SK-N-SH (cell line): ENCODE measurements around the gene TM9SF1. TPM values are rescaled to one million over a fixed set of nuclear protein-coding genes. Genes with fewer than 3 reads are reported as not detected.
A peak's percentile ranks its signal among the peaks of the same experiment; 100 is the strongest.

Experiments
- CTCF ChIA-PET: fragments of 300-600, 350-600 bp; formaldehyde crosslinking; extraction: SDS; loops from one replicate; lab custom pipeline; 2021; lab: Yijun Ruan, JAX
- POLR2A ChIA-PET: fragments of 350-600 bp; sonication (Branson Sonifier 250); formaldehyde crosslinking; extraction: SDS; loops from one replicate; lab custom pipeline; 2020; ENCODE audit warnings: antibody characterized with exemption, inconsistent platforms; lab: Yijun Ruan, JAX
- DNase-seq: peaks from one replicate; pipeline ENCODE4 v3.0.0; 2012
- H2AFZ ChIP-seq: fragments of 200-600 bp; sonication (generic); 2 replicates; pipeline ENCODE4 v1.8.1; 2016; ENCODE audit warnings: antibody characterized with exemption, mild to moderate bottlenecking, low read depth
- H3F3A ChIP-seq: fragments of 200-600 bp; sonication (generic); replicated peaks from 2 replicates; pipeline ENCODE3; 2016; ENCODE audit warnings: antibody characterized with exemption, mild to moderate bottlenecking; ENCODE audit not compliant: insufficient read depth
- H3K27ac ChIP-seq, 2 experiments: fragments of 200-500 bp in 1 of 2; fragments of 200-600 bp in 1 of 2; sonication (Bioruptor generic) in 1 of 2; sonication (generic), shearing (Covaris generic) in 1 of 2; 2 replicates each; pipeline versions ENCODE4 v1.5.1 to v1.6.1; 2014 to 2016; ENCODE audit warnings: low read depth in 2 of 2, inconsistent platforms in 1 of 2, low read length in 1 of 2, mild to moderate bottlenecking in 1 of 2, mixed read lengths in 1 of 2
- H3K27me3 ChIP-seq: fragments of 200-600 bp; sonication (generic), shearing (Covaris generic); 2 replicates; pipeline ENCODE4 v1.6.1; 2016; ENCODE audit warnings: mixed run types; ENCODE audit not compliant: insufficient read depth
- H3K36me3 ChIP-seq, 2 experiments: fragments of 200-500 bp in 1 of 2; fragments of 200-600 bp in 1 of 2; sonication (Bioruptor generic) in 1 of 2; sonication (generic) in 1 of 2; replicated peaks in 1 of 2; 2 replicates each; pipeline versions ENCODE3 to v1.5.1; 2014 to 2016; ENCODE audit warnings: low read length in 1 of 2, mild to moderate bottlenecking in 1 of 2; ENCODE audit not compliant: insufficient read depth in 2 of 2, control insufficient read depth in 1 of 2
- H3K4me1 ChIP-seq, 2 experiments: fragments of 200-500 bp in 1 of 2; fragments of 200-600 bp in 1 of 2; sonication (Bioruptor generic) in 1 of 2; sonication (generic), shearing (Covaris generic) in 1 of 2; 2 replicates each; pipeline versions ENCODE4 v1.5.1 to v1.6.1; 2014 to 2016; ENCODE audit warnings: low read depth in 1 of 2, low read length in 1 of 2, mixed run types in 1 of 2; ENCODE audit not compliant: insufficient read depth in 2 of 2, control insufficient read depth in 1 of 2
- H3K4me2 ChIP-seq: fragments of 200-600 bp; sonication (generic), shearing (Covaris generic); 2 replicates; pipeline ENCODE4 v1.6.1; 2017; ENCODE audit warnings: mixed run types
- H3K4me3 ChIP-seq, 2 experiments: fragments of 200-500 bp in 1 of 2; fragments of 200-600 bp in 1 of 2; sonication (Bioruptor generic) in 1 of 2; sonication (generic), shearing (Covaris generic) in 1 of 2; 2 replicates each; pipeline versions ENCODE4 v1.5.1 to v1.8.1; 2014 to 2016; ENCODE audit warnings: low read depth in 2 of 2, inconsistent platforms in 1 of 2, low read length in 1 of 2, mild to moderate bottlenecking in 1 of 2, mixed read lengths in 1 of 2, moderate library complexity in 1 of 2
- H3K79me2 ChIP-seq: fragments of 200-600 bp; sonication (generic); 2 replicates; pipeline ENCODE4 v1.8.1; 2017; ENCODE audit warnings: mild to moderate bottlenecking; ENCODE audit not compliant: insufficient read depth
- H3K9ac ChIP-seq: fragments of 200-600 bp; sonication (generic); 2 replicates; pipeline ENCODE4 v1.6.1; 2017; ENCODE audit warnings: mixed run types
- H3K9me2 ChIP-seq: fragments of 200-600 bp; sonication (generic); 2 replicates; pipeline ENCODE4 v1.6.1; 2017; ENCODE audit warnings: mixed run types
- H3K9me3 ChIP-seq: fragments of 200-600 bp; sonication (generic); 2 replicates; pipeline ENCODE4 v1.6.1; 2017; ENCODE audit warnings: mixed run types, mild to moderate bottlenecking, moderate library complexity
- H4K20me1 ChIP-seq: fragments of 200-600 bp; sonication (generic); 2 replicates; pipeline ENCODE4 v1.6.1; 2017; ENCODE audit warnings: mild to moderate bottlenecking, mixed run types; ENCODE audit not compliant: insufficient read depth
- CHD2 ChIP-seq: fragments of 150-350 bp; IDR thresholded peaks from 2 replicates; pipeline ENCODE4 v1.6.1; 2018; ENCODE audit warnings: low read length; ENCODE audit not compliant: partially characterized antibody
- EP300 ChIP-seq, 2 experiments: IDR thresholded peaks; 2 replicates each; pipeline versions ENCODE4 v1.4.0 to v1.6.1; 2012; ENCODE audit warnings: borderline replicate concordance in 1 of 2, low read depth in 1 of 2, low read length in 1 of 2
- EZH2phosphoT487 ChIP-seq: fragments of 200-600 bp; sonication (generic); IDR thresholded peaks from 2 replicates; pipeline ENCODE4 v1.6.1; 2017; ENCODE audit warnings: low read depth, mixed run types, mild to moderate bottlenecking, antibody characterized with exemption, moderate library complexity, borderline replicate concordance
- FOSL2 ChIP-seq: IDR thresholded peaks from 2 replicates; pipeline ENCODE4 v1.4.0; 2012; ENCODE audit warnings: low read depth, mild to moderate bottlenecking, moderate library complexity, borderline replicate concordance
- FOXJ3 ChIP-seq: sonication (generic); formaldehyde crosslinking; IDR thresholded peaks from 2 replicates; pipeline ENCODE4 v1.5.1; 2020; ENCODE audit warnings: mild to moderate bottlenecking, missing genetic modification reagents
- FOXM1 ChIP-seq: IDR thresholded peaks from 2 replicates; pipeline ENCODE4 v1.4.0; 2012; ENCODE audit warnings: low read depth, mild to moderate bottlenecking
- GABPA ChIP-seq: IDR thresholded peaks from 2 replicates; pipeline ENCODE4 v1.4.0; 2012; ENCODE audit warnings: low read depth, mild to moderate bottlenecking
- MAX ChIP-seq: IDR thresholded peaks from 2 replicates; pipeline ENCODE4 v1.4.0; 2012; ENCODE audit warnings: low read depth
- MEF2A ChIP-seq: IDR thresholded peaks from 2 replicates; pipeline ENCODE4 v1.4.0; 2012; ENCODE audit warnings: low read depth, borderline replicate concordance
- MXI1 ChIP-seq: IDR thresholded peaks from 2 replicates; pipeline ENCODE4 v1.6.1; 2012; ENCODE audit warnings: mild to moderate bottlenecking, low read depth, low read length, improper control_type of control experiment
- NFIC ChIP-seq: IDR thresholded peaks from 2 replicates; pipeline ENCODE4 v1.4.0; 2012; ENCODE audit warnings: borderline replicate concordance
- NRF1 ChIP-seq: IDR thresholded peaks from 2 replicates; pipeline ENCODE4 v1.6.1; 2012; ENCODE audit warnings: low read depth, mild to moderate bottlenecking, low read length
- RAD21 ChIP-seq: IDR thresholded peaks from 2 replicates; pipeline ENCODE4 v1.6.1; 2012; ENCODE audit warnings: mild to moderate bottlenecking, low read length
- REST ChIP-seq: IDR thresholded peaks from 2 replicates; pipeline ENCODE4 v1.6.1; 2012; ENCODE audit warnings: mild to moderate bottlenecking, low read depth, low read length, moderate library complexity
- RXRA ChIP-seq: IDR thresholded peaks from 2 replicates; pipeline ENCODE4 v1.4.0; 2012; ENCODE audit warnings: low read depth, mild to moderate bottlenecking, borderline replicate concordance
- SIN3A ChIP-seq: IDR thresholded peaks from 2 replicates; pipeline ENCODE4 v1.6.1; 2012; ENCODE audit warnings: low read depth, mild to moderate bottlenecking, low read length, moderate library complexity, borderline replicate concordance
- SMC3 ChIP-seq: IDR thresholded peaks from 2 replicates; pipeline ENCODE4 v1.6.1; 2012; ENCODE audit warnings: low read depth, low read length, improper control_type of control experiment
- TAF1 ChIP-seq: IDR thresholded peaks from 2 replicates; pipeline ENCODE4 v1.6.1; 2012; ENCODE audit warnings: low read depth, mild to moderate bottlenecking, low read length, moderate library complexity, borderline replicate concordance
- TCF12 ChIP-seq: IDR thresholded peaks from 2 replicates; pipeline ENCODE4 v1.4.0; 2012
- USF2 ChIP-seq: fragments of 150-350 bp; IDR thresholded peaks from 2 replicates; pipeline ENCODE4 v1.6.1; 2017; ENCODE audit warnings: antibody characterized with exemption, low read length, low read depth, borderline replicate concordance
- YY1 ChIP-seq: IDR thresholded peaks from 2 replicates; pipeline ENCODE4 v1.4.0; 2012; ENCODE audit warnings: low read depth, mild to moderate bottlenecking
- WGBS: methylation state at CpG from one replicate; pipeline ENCODE4 v1.1.6; 2017; ENCODE audit warnings: low lambda C conversion rate; 5-methylcytosine and 5-hydroxymethylcytosine counted together
- polyA plus RNA-seq, 3 experiments: library from polyadenylated mRNA; depleted of rRNA; stranded (reverse); fragments of >200 nt; gene quantifications; 2 replicates each; pipeline ENCODE4 v1.2.3, GENCODE V29; 2012

The TM9SF1 gene
- polyA plus RNA-seq, 1 of the 3 experiments (the other 2 are of a cell fraction) = 48.7 TPM

- no peak for TF ChIP-seq REST
- peak; percentile 79 for TF ChIP-seq TAF1
- TF ChIP-seq MAX = peak; percentile 77
- TF ChIP-seq FOSL2 = peak; percentile 19; the same call in 1 of the 2 replicates
- TF ChIP-seq CHD2 = peak; percentile 72
- no peak for TF ChIP-seq RXRA
- peak; percentile 69 for TF ChIP-seq RAD21
- TF ChIP-seq MXI1 = peak; percentile 76
- no peak for TF ChIP-seq FOXM1
- no peak for TF ChIP-seq MEF2A
- TF ChIP-seq EP300 (IDR thresholded peaks at IDR 0.05; ENCODE audit: borderline replicate concordance in 1 of 2, low read depth in 1 of 2, low read length in 1 of 2) = no peak
- TF ChIP-seq NFIC = no peak
- no peak for TF ChIP-seq FOXJ3
These were observed 20.5 kb upstream of the TM9SF1 start, which contains the start of gene MDP1 (continued) for GRCh38 chr14:24215495-24216344.

GRCh38 chr14:24213866-24214662 lies 18.8 kb upstream of the TM9SF1 start:
- ChIA-PET CTCF (interaction anchor here (0.6 to 3.8 kb wide), 11 partner anchors 19 to 218 kb away, joined by 3 to 20 read pairs (median 4); partner anchors contain the start of genes CIDEB, DCAF11, RABGGTA and TINF2), POLR2A (interaction anchor here (0.8 to 2.0 kb wide), 8 partner anchors 11 to 67 kb away, joined by 3 to 15 read pairs (median 5); partner anchors contain the start of genes IPO4, PSME2, RABGGTA and RNF31)
- 85% methylated on average over 7 of the region's 7 CpGs for WGBS
- Histone ChIP-seq H3K27ac (peak overlapping the region; percentile 80 to 96), H3K9me3 (no peaks in the 10 kb centered on the region), H2AFZ (peak overlapping the region; percentile 78), H3K4me1 (peaks cover 9 to 17% of the 10 kb centered on the region in 2 experiments; a peak in 3 of 4 replicates), H3F3A (peaks cover 26% of the 10 kb centered on the region), H3K4me3 (peak overlapping the region; percentile 73 to 80), H3K9ac (peak overlapping the region; percentile 98; the same call in 1 of the 2 replicates), H3K27me3 (no peaks in the 10 kb centered on the region), H3K79me2 (peaks cover 46% of the 10 kb centered on the region), H3K36me3 (peaks cover 25 to 47% of the 10 kb centered on the region in 2 experiments), H4K20me1 (peaks cover 1% of the 10 kb centered on the region; the same call in 1 of the 2 replicates), H3K4me2 (peak overlapping the region; percentile 78), H3K9me2 (no peaks in the 10 kb centered on the region)
- DNase-seq = no peak
- TF ChIP-seq NRF1 (no peak), FOSL2 (no peak), USF2 (no peak), SIN3A (no peak), CHD2 (no peak), GABPA (no peak), EZH2phosphoT487 (no peak), SMC3 (no peak), FOXJ3 (no peak), YY1 (no peak), TCF12 (no peak), TAF1 (no peak)
